ENCODE measurements around the gene WRNIP1. TPM values are rescaled to one million over a fixed set of nuclear protein-coding genes. Genes with fewer than 3 reads are reported as not detected.

Gene WRNIP1
- total RNA-seq, 2 donors from 2014 or later = 49.9 to 53.7 TPM

GRCh38 chr6:2823104-2823850 lies 58.1 kb downstream of the WRNIP1 start:
- no peak overlapping the region for H3K4me3 ChIP-seq
- no peak for TF ChIP-seq CTCF (IDR thresholded peaks at IDR 0.05)
- no peaks in the 10 kb centered on the region for H3K27me3 ChIP-seq
- H3K27ac ChIP-seq = peak overlapping the region; percentile 63
- no peaks in the 10 kb centered on the region for H3K4me1 ChIP-seq
- no peaks in the 10 kb centered on the region for H3K9me3 ChIP-seq
- no peaks in the 10 kb centered on the region for H3K36me3 ChIP-seq
- H3K9ac ChIP-seq (ENCODE audit: low read depth in 2 of 2, low read length in 2 of 2) = peak overlapping the region in 1 of 2 donors; percentile 4
- intact Hi-C loops (cut with DNase I) = no loop called here
- DNase-seq = peak; percentile 64

GRCh38 chr6:2826131-2826530 lies 60.9 kb downstream of the WRNIP1 start:
- no peak for DNase-seq
- Histone ChIP-seq H3K36me3 (no peaks in the 10 kb centered on the region), H3K27me3 (no peaks in the 10 kb centered on the region), H3K4me3 (no peak overlapping the region), H3K9me3 (no peaks in the 10 kb centered on the region), H3K27ac (no peak overlapping the region), H3K9ac (ENCODE audit: low read depth in 2 of 2, low read length in 2 of 2) (no peak overlapping the region), H3K4me1 (no peaks in the 10 kb centered on the region)
- intact Hi-C loops (cut with DNase I) = no loop called here
- TF ChIP-seq CTCF (IDR thresholded peaks at IDR 0.05) = no peak

- H3K9ac ChIP-seq (ENCODE audit: low read depth in 2 of 2, low read length in 2 of 2) = no peak overlapping the region
- intact Hi-C loops (cut with DNase I) = no loop called here
- no peaks in the 10 kb centered on the region for H3K4me1 ChIP-seq
- H3K4me3 ChIP-seq = no peak overlapping the region
- no peak for TF ChIP-seq CTCF (IDR thresholded peaks at IDR 0.05)
- H3K36me3 ChIP-seq = no peaks in the 10 kb centered on the region
- H3K9me3 ChIP-seq = no peaks in the 10 kb centered on the region
- no peaks in the 10 kb centered on the region for H3K27me3 ChIP-seq
- no peak overlapping the region for H3K27ac ChIP-seq
- peak; percentile 6 for DNase-seq
These were observed 61.9 kb downstream of the WRNIP1 start for GRCh38 chr6:2827142-2827541.

GRCh38 chr6:2828629-2829028 lies 63.4 kb downstream of the WRNIP1 start:
- Histone ChIP-seq H3K4me1 (no peaks in the 10 kb centered on the region), H3K27ac (no peak overlapping the region), H3K27me3 (no peaks in the 10 kb centered on the region), H3K36me3 (no peaks in the 10 kb centered on the region), H3K4me3 (no peak overlapping the region), H3K9ac (ENCODE audit: low read depth in 2 of 2, low read length in 2 of 2) (no peak overlapping the region), H3K9me3 (no peaks in the 10 kb centered on the region)
- TF ChIP-seq CTCF (IDR thresholded peaks at IDR 0.05) = no peak
- DNase-seq = peak; percentile 11
- intact Hi-C loops (cut with DNase I) = no loop called here

GRCh38 chr6:2829253-2829652 lies 64.1 kb downstream of the WRNIP1 start:
- Histone ChIP-seq H3K4me3 (no peak overlapping the region), H3K9ac (ENCODE audit: low read depth in 2 of 2, low read length in 2 of 2) (no peak overlapping the region), H3K27me3 (no peaks in the 10 kb centered on the region), H3K36me3 (no peaks in the 10 kb centered on the region), H3K4me1 (no peaks in the 10 kb centered on the region), H3K27ac (no peak overlapping the region), H3K9me3 (no peaks in the 10 kb centered on the region)
- no peak for TF ChIP-seq CTCF (IDR thresholded peaks at IDR 0.05)
- DNase-seq = no peak
- intact Hi-C loops (cut with DNase I) = no loop called here
